Caco-2 (cell line): Measurements from ENCODE around the gene UBAP1. TPM values are rescaled to one million over a fixed set of nuclear protein-coding genes. Genes with fewer than 3 reads are reported as not detected.

Experiments used
- BruUV-seq: library from RNA; stranded (reverse); fragments of 400-500 nt; replicated peaks from 2 replicates; lab custom pipeline; 2021; lab: Mats Ljungman, UMichigan
- CTCF ChIA-PET: fragments of 300-600 bp; sonication (Branson Sonifier 250); formaldehyde crosslinking; loops from one replicate; lab custom pipeline; 2022; ENCODE audit warnings: antibody characterized with exemption; lab: Charles Lee
- POLR2A ChIA-PET: fragments of 300-600 bp; sonication (Branson Sonifier 250); formaldehyde crosslinking; loops from one replicate; lab custom pipeline; 2022; ENCODE audit warnings: antibody characterized with exemption; lab: Charles Lee
- DNase-seq, 2 experiments: peaks; one replicate each; pipeline versions ENCODE4 v3.0.0 to v3.0.0-alpha.2; 2020 to 2022
- H3K27me3 ChIP-seq: replicated peaks from 2 replicates; pipeline ENCODE4 v1.6.0; 2011; ENCODE audit warnings: low read length; ENCODE audit not compliant: control insufficient read depth, insufficient read depth
- H3K36me3 ChIP-seq: 2 replicates; pipeline ENCODE4 v1.5.1; 2011; ENCODE audit warnings: low read length; ENCODE audit not compliant: control insufficient read depth, insufficient read depth
- H3K4me1 ChIP-seq: fragments of 250-450 bp; sonication (Bioruptor Pico); 2 replicates; pipeline ENCODE4 v1.5.1; 2020; ENCODE audit warnings: mild to moderate bottlenecking
- H3K4me3 ChIP-seq: 2 replicates; pipeline ENCODE4 v1.5.1; 2011; ENCODE audit warnings: low read depth, mild to moderate bottlenecking, control low read depth, low read length
- H3K9me3 ChIP-seq: fragments of 250-450 bp; sonication (Bioruptor Pico); 2 replicates; pipeline ENCODE4 v1.5.1; 2020; ENCODE audit warnings: mild to moderate bottlenecking, moderate library complexity
- H3K27ac Mint-ChIP-seq: one replicate; pipeline ENCODE4 v1.8.0; 2022; ENCODE audit warnings: mixed read lengths; ENCODE audit not compliant: unreplicated experiment
- H3K27me3 Mint-ChIP-seq: one replicate; pipeline ENCODE4 v1.8.0; 2022; ENCODE audit warnings: mixed read lengths; ENCODE audit not compliant: insufficient read depth, unreplicated experiment
- H3K36me3 Mint-ChIP-seq: one replicate; pipeline ENCODE4 v1.8.0; 2022; ENCODE audit warnings: mild to moderate bottlenecking, mixed read lengths; ENCODE audit not compliant: insufficient read depth, unreplicated experiment
- H3K4me1 Mint-ChIP-seq: one replicate; pipeline ENCODE4 v1.8.0; 2022; ENCODE audit warnings: low read depth, mixed read lengths; ENCODE audit not compliant: unreplicated experiment
- H3K4me3 Mint-ChIP-seq: one replicate; pipeline ENCODE4 v1.8.0; 2022; ENCODE audit warnings: mild to moderate bottlenecking, moderate library complexity, mixed read lengths; ENCODE audit not compliant: unreplicated experiment
- H3K9me3 Mint-ChIP-seq: one replicate; pipeline ENCODE4 v1.8.0; 2022; ENCODE audit warnings: mixed read lengths; ENCODE audit not compliant: unreplicated experiment
- CTCF ChIP-seq, 2 experiments: fragments of 200-600 bp in 1 of 2; IDR thresholded peaks; 1 replicate in 1 of 2; 2 replicates in 1 of 2; pipeline versions ENCODE4 v1.5.1 to v1.8.0; 2011 to 2022; ENCODE audit warnings: antibody characterized with exemption in 1 of 2, control low read depth in 1 of 2, inconsistent platforms in 1 of 2, low read depth in 1 of 2, low read length in 1 of 2, mild to moderate bottlenecking in 1 of 2, moderate library complexity in 1 of 2; ENCODE audit not compliant: insufficient read depth in 1 of 2, severe bottlenecking in 1 of 2, unreplicated experiment in 1 of 2
- intact Hi-C: fragments of 100-400 bp; cut with micrococcal nuclease; formaldehyde crosslinking; loops from one replicate; pipeline ENCODE4 v1.10.0; 2022; ENCODE audit not compliant: unreplicated experiment
- total RNA-seq: library from RNA; stranded (reverse); gene quantifications from 2 replicates; pipeline ENCODE4 v1.2.3, GENCODE V29; 2022

The UBAP1 gene
- total RNA-seq, 1 experiment from 2014 or later, result 33.2 TPM

GRCh38 chr9:34169125-34169524 lies 9.7 kb upstream of the UBAP1 start:
- Mint-ChIP-seq H3K27me3 (no peaks in the 10 kb centered on the region), H3K4me1 (no peaks in the 10 kb centered on the region), H3K4me3 (no peak overlapping the region), H3K9me3 (no peaks in the 10 kb centered on the region), H3K27ac (no peak overlapping the region), H3K36me3 (no peaks in the 10 kb centered on the region)
- intact Hi-C loops, result no loop called here
- H3K9me3 ChIP-seq, result no peaks in the 10 kb centered on the region
- ChIA-PET CTCF (no interaction called here), POLR2A (interaction anchor here (0.8 kb wide), 1 partner anchor 9 kb away, joined by 5 read pairs; the partner anchor contains the start of gene UBAP1)
- no peak for TF ChIP-seq CTCF (IDR thresholded peaks at IDR 0.05; ENCODE audit: insufficient read depth in 1 of 2, low read depth in 1 of 2, low read length in 1 of 2, severe bottlenecking in 1 of 2, unreplicated experiment in 1 of 2)
- no TSS peak for BruUV-seq
- DNase-seq, result no peak
- H3K36me3 ChIP-seq, result no peaks in the 10 kb centered on the region
- no peaks in the 10 kb centered on the region for H3K27me3 ChIP-seq
- no peaks in the 10 kb centered on the region for H3K4me1 ChIP-seq
- H3K4me3 ChIP-seq, result no peak overlapping the region

- H3K27ac Mint-ChIP-seq, result no peak overlapping the region
- no peak for TF ChIP-seq CTCF (IDR thresholded peaks at IDR 0.05; ENCODE audit: insufficient read depth in 1 of 2, low read depth in 1 of 2, low read length in 1 of 2, severe bottlenecking in 1 of 2, unreplicated experiment in 1 of 2)
- Histone ChIP-seq H3K4me3 (no peak overlapping the region), H3K9me3 (no peaks in the 10 kb centered on the region), H3K4me1 (no peaks in the 10 kb centered on the region), H3K36me3 (no peaks in the 10 kb centered on the region), H3K27me3 (no peaks in the 10 kb centered on the region)
- intact Hi-C loops, result no loop called here
- H3K27me3 Mint-ChIP-seq, result no peaks in the 10 kb centered on the region
- no peak overlapping the region for H3K4me3 Mint-ChIP-seq
- H3K4me1 Mint-ChIP-seq, result no peaks in the 10 kb centered on the region
- no peaks in the 10 kb centered on the region for H3K9me3 Mint-ChIP-seq
- ChIA-PET CTCF (interaction anchor here (0.7 to 1.0 kb wide), 3 partner anchors 8 to 96 kb away, joined by 3 read pairs; partner anchors contain the start of gene UBAP1), POLR2A (interaction anchor here (0.7 kb wide), 1 partner anchor 8 kb away, joined by 3 read pairs; the partner anchor contains the start of gene UBAP1)
- BruUV-seq, result no TSS peak
- DNase-seq, result no peak
- no peaks in the 10 kb centered on the region for H3K36me3 Mint-ChIP-seq
These were observed 8.4 kb upstream of the UBAP1 start for GRCh38 chr9:34170237-34170991.

GRCh38 chr9:34171753-34172535 lies 6.9 kb upstream of the UBAP1 start:
- Histone ChIP-seq H3K36me3 (no peaks in the 10 kb centered on the region), H3K9me3 (no peaks in the 10 kb centered on the region), H3K4me3 (no peak overlapping the region), H3K27me3 (no peaks in the 10 kb centered on the region), H3K4me1 (no peaks in the 10 kb centered on the region)
- H3K4me1 Mint-ChIP-seq, result no peaks in the 10 kb centered on the region
- no peak overlapping the region for H3K27ac Mint-ChIP-seq
- TF ChIP-seq CTCF (IDR thresholded peaks at IDR 0.05; ENCODE audit: insufficient read depth in 1 of 2, low read depth in 1 of 2, low read length in 1 of 2, severe bottlenecking in 1 of 2, unreplicated experiment in 1 of 2), result no peak
- DNase-seq, result no peak
- H3K27me3 Mint-ChIP-seq, result no peaks in the 10 kb centered on the region
- ChIA-PET POLR2A (no interaction called here), CTCF (no interaction called here)
- H3K9me3 Mint-ChIP-seq, result no peaks in the 10 kb centered on the region
- H3K36me3 Mint-ChIP-seq, result peaks cover 4% of the 10 kb centered on the region
- no TSS peak for BruUV-seq
- intact Hi-C loops, result no loop called here
- H3K4me3 Mint-ChIP-seq, result no peak overlapping the region
